BE2C (cell line): ENCODE measurements around the gene ERC1.
A peak's percentile ranks its signal among the peaks of the same experiment; 100 is the strongest.

Source experiments
- DNase-seq: peaks from one replicate; pipeline ENCODE4 v3.0.0-alpha.2; 2020
- H3K27me3 ChIP-seq: fragments of 250-450 bp; sonication (Bioruptor Pico); 2 replicates; pipeline ENCODE4 v1.5.1; 2020; ENCODE audit warnings: mild to moderate bottlenecking
- H3K36me3 ChIP-seq: fragments of 250-450 bp; sonication (Bioruptor Pico); 2 replicates; pipeline ENCODE4 v1.5.1; 2020; ENCODE audit warnings: mild to moderate bottlenecking
- H3K4me1 ChIP-seq: fragments of 250-450 bp; sonication (Bioruptor Pico); 2 replicates; pipeline ENCODE4 v1.5.1; 2020
- H3K4me3 ChIP-seq: 2 replicates; pipeline ENCODE4 v1.5.1; 2011; ENCODE audit warnings: low read depth, low read length
- H3K9me3 ChIP-seq: fragments of 250-450 bp; sonication (Bioruptor Pico); 2 replicates; pipeline ENCODE4 v1.5.1; 2020
- CTCF ChIP-seq: IDR thresholded peaks from 2 replicates; pipeline ENCODE4 v1.5.1; 2012; ENCODE audit warnings: mild to moderate bottlenecking, low read depth, low read length

Gene ERC1

DNA sequence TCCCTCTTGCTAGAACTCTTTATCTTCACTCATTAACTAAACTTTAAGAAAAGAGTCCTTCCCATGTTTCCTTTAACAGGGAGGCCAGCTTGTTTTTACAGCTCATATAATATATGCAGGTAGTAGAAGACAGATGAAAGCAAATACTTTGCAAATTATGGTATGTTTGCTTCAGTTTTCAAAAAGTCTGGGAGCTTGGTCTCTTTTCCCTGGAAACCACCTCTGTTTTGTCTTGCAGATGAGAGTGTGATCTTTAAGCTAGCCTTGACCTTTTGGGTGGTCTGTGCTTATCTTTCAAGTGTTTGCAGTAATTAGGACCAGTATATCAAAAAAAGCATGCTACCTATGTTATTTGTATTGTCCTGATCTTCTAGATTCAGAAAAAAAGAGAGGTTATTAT is 62.7 kb downstream of the ERC1 start:
- TF ChIP-seq CTCF = no peak
- H3K4me3 ChIP-seq = no peak overlapping the region

DNA sequence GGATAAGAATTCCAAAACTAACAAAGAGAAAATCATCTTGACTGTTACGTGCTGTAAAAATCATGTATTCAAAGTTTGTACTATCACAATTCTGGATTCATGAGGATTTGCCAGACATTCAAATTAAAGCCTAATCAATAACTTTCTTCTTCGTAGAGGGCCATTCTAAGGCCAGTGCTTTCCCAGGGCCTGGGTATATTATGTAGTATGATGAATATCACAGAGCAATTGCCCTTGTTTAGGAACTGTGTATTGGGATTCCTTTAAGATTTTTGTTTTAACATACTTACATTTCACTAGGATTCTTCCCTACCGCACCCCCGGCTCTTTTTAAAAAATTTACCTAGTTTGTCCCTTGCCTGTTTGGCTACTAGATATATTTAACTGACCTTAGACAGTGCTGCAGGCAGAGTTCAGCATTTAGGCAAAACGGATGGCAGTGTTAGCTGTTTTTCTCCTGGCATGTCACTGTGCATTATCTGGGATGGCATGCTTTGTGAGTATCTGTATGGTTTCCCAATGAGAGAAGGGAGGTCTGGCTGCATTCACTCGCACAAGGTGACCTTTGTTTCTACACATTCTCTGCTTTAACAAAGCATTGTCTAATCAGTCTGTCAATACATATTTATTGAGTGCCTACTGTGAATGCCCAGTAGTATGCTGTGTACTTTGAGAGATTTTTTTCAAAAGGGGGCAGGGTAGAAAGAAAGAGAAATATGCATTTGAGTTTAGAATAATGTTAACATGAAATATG is 63.3 kb downstream of the ERC1 start:
- Histone ChIP-seq H3K9me3 (0 out of 2 replicates have a peak, but pooled peaks cover under 1% of the 10 kb centered on the region), H3K27me3 (no peaks in the 10 kb centered on the region), H3K36me3 (no peaks in the 10 kb centered on the region), H3K4me1 (peaks cover 13% of the 10 kb centered on the region), H3K4me3 (no peak overlapping the region)
- peak; percentile 28 for DNase-seq
- TF ChIP-seq CTCF = no peak

More for the DNA sequence above, 62.7 kb downstream of the ERC1 start:
- no peak for DNase-seq
- Histone ChIP-seq H3K27me3 (no peaks in the 10 kb centered on the region), H3K4me1 (peaks cover 18% of the 10 kb centered on the region), H3K9me3 (no peaks in the 10 kb centered on the region), H3K36me3 (no peaks in the 10 kb centered on the region)

GRCh38 chr12:1056390-1056789 is 65.4 kb downstream of the ERC1 start:
- no peak for TF ChIP-seq CTCF
- Histone ChIP-seq H3K9me3 (peaks cover 4% of the 10 kb centered on the region; the same call in 1 of the 2 replicates), H3K36me3 (no peaks in the 10 kb centered on the region), H3K4me1 (peaks cover 13% of the 10 kb centered on the region), H3K27me3 (no peaks in the 10 kb centered on the region), H3K4me3 (no peak overlapping the region)
- DNase-seq = no peak

DNA sequence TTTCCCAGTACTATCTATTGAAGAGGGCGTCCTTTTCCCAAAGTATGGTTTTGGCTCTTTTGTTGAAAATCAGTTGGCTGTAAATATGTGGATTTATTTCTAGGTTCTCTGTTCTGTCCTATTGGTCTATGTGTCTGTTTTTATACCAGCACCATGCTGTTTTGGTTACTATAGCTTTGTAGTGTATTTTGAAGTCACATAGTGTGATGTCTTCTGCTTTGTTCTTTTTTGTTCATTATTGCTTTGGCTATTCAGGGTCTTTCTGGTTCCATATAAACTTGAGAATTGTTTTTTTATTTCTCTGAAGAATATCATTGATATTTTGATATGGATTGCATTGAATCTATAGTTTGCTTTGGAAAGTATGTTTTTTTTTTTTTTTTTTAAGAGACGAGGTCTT is 67.4 kb downstream of the ERC1 start:
- peaks cover 12% of the 10 kb centered on the region for H3K4me1 ChIP-seq
- DNase-seq = no peak
- TF ChIP-seq CTCF = no peak
- H3K27me3 ChIP-seq = no peaks in the 10 kb centered on the region
- peaks cover 4% of the 10 kb centered on the region; the same call in 1 of the 2 replicates for H3K9me3 ChIP-seq
- H3K36me3 ChIP-seq = no peaks in the 10 kb centered on the region
- H3K4me3 ChIP-seq = no peak overlapping the region

- TF ChIP-seq CTCF = no peak
- H3K9me3 ChIP-seq = peaks cover 4% of the 10 kb centered on the region; the same call in 1 of the 2 replicates
- H3K4me1 ChIP-seq = peaks cover 8% of the 10 kb centered on the region
These were observed 68.1 kb downstream of the ERC1 start for GRCh38 chr12:1059162-1059561.

GRCh38 chr12:1063852-1064251 is 72.8 kb downstream of the ERC1 start:
- no peak for DNase-seq
- no peak for TF ChIP-seq CTCF
- H3K4me1 ChIP-seq = no peaks in the 10 kb centered on the region
- peaks cover 4% of the 10 kb centered on the region; the same call in 1 of the 2 replicates for H3K9me3 ChIP-seq
- no peak overlapping the region for H3K4me3 ChIP-seq
- H3K27me3 ChIP-seq = no peaks in the 10 kb centered on the region
- H3K36me3 ChIP-seq = no peaks in the 10 kb centered on the region

More at GRCh38 chr12:1059162-1059561, 68.1 kb downstream of the ERC1 start:
- no peaks in the 10 kb centered on the region for H3K27me3 ChIP-seq
- H3K36me3 ChIP-seq = no peaks in the 10 kb centered on the region
- H3K4me3 ChIP-seq = no peak overlapping the region
- no peak for DNase-seq
